Naive thymus-derived CD4-positive, alpha-beta T cell (primary cell): ENCODE data around the gene MKNK1. TPM values are rescaled to one million over a fixed set of nuclear protein-coding genes. Genes with fewer than 3 reads are reported as not detected.

Experiments used
- ATAC-seq: fragments of 150-1000 bp; cut with Tn5 transposase; 2 replicates; pipeline ENCODE4 v1.10.0; 2021; ENCODE audit warnings: mild to moderate bottlenecking, moderate library complexity
- CTCF ChIA-PET: fragments of 350-600 bp; sonication (Branson Sonifier 250); formaldehyde crosslinking; loops from one replicate; lab custom pipeline; 2021; ENCODE audit warnings: antibody characterized with exemption; lab: Charles Lee
- POLR2A ChIA-PET: fragments of 350-600 bp; sonication (Branson Sonifier 250); formaldehyde crosslinking; loops from one replicate; lab custom pipeline; 2021; ENCODE audit warnings: antibody characterized with exemption, inconsistent platforms; lab: Charles Lee
- DNase-seq, 9 donors: peaks; one replicate each; pipeline versions ENCODE4 v3.0.0 to v3.0.0-alpha.2; 2020 to 2022; ENCODE audit warnings: mixed read lengths in 1 of 9
- H3K27ac ChIP-seq: one replicate; pipeline ENCODE4 v1.7.0; 2013; ENCODE audit warnings: mild to moderate bottlenecking, low read depth, low read length, moderate library complexity
- H3K27me3 ChIP-seq, 2 donors: one replicate each; pipeline ENCODE4 v1.7.0; 2013; ENCODE audit warnings: low read length in 2 of 2, mild to moderate bottlenecking in 2 of 2, moderate library complexity in 2 of 2; ENCODE audit not compliant: control insufficient read depth in 2 of 2, insufficient read depth in 2 of 2
- H3K36me3 ChIP-seq, 3 experiments: 1 replicate in 2 of 3; 2 replicates in 1 of 3; pipeline ENCODE4 v1.7.0; 2013; ENCODE audit warnings: low read length in 3 of 3, mild to moderate bottlenecking in 3 of 3, moderate library complexity in 1 of 3; ENCODE audit not compliant: insufficient read depth in 3 of 3, control insufficient read depth in 2 of 3
- H3K4me1 ChIP-seq, 2 donors: one replicate each; pipeline ENCODE4 v1.7.0; 2013; ENCODE audit warnings: low read length in 2 of 2, mild to moderate bottlenecking in 2 of 2, moderate library complexity in 1 of 2; ENCODE audit not compliant: control insufficient read depth in 2 of 2, insufficient read depth in 2 of 2
- H3K4me3 ChIP-seq: 2 replicates; pipeline ENCODE4 v1.7.0; 2013; ENCODE audit warnings: mild to moderate bottlenecking, low read length
- H3K9me3 ChIP-seq, 3 experiments: 1 replicate in 2 of 3; 2 replicates in 1 of 3; pipeline ENCODE4 v1.7.0; 2013; ENCODE audit warnings: low read length in 3 of 3; ENCODE audit not compliant: control insufficient read depth in 2 of 3
- H3K27ac Mint-ChIP-seq, 9 donors: one replicate each; pipeline ENCODE4 v1.8.0; 2020 to 2022; ENCODE audit warnings: mixed read lengths in 9 of 9, mild to moderate bottlenecking in 8 of 9, moderate library complexity in 5 of 9, inconsistent platforms in 2 of 9
- H3K27me3 Mint-ChIP-seq, 5 donors: one replicate each; pipeline ENCODE4 v1.8.0; 2021 to 2022; ENCODE audit warnings: mixed read lengths in 5 of 5, mild to moderate bottlenecking in 1 of 5
- H3K36me3 Mint-ChIP-seq, 5 donors: one replicate each; pipeline ENCODE4 v1.8.0; 2020 to 2022; ENCODE audit warnings: mixed read lengths in 5 of 5, mild to moderate bottlenecking in 3 of 5, inconsistent platforms in 1 of 5
- H3K4me1 Mint-ChIP-seq, 7 donors: one replicate each; pipeline ENCODE4 v1.8.0; 2020 to 2022; ENCODE audit warnings: mixed read lengths in 7 of 7, mild to moderate bottlenecking in 3 of 7, inconsistent platforms in 1 of 7
- H3K4me3 Mint-ChIP-seq, 10 donors: one replicate each; pipeline ENCODE4 v1.8.0; 2020 to 2022; ENCODE audit warnings: mild to moderate bottlenecking in 10 of 10, mixed read lengths in 10 of 10, moderate library complexity in 6 of 10, inconsistent platforms in 2 of 10
- H3K9me3 Mint-ChIP-seq, 11 donors: one replicate each; pipeline ENCODE4 v1.8.0; 2020 to 2022; ENCODE audit warnings: mixed read lengths in 11 of 11, mild to moderate bottlenecking in 4 of 11, inconsistent platforms in 1 of 11, moderate library complexity in 1 of 11
- intact Hi-C, 2 donors: fragments of 100-400 bp; cut with micrococcal nuclease; formaldehyde crosslinking; loops; one replicate each; pipeline ENCODE4 v1.15.1; 2023
- polyA plus RNA-seq, 2 donors: library from polyadenylated mRNA; unstranded; fragments of 300-500 nt; fragmentation: Illumina TruSeq; gene quantifications; one replicate each; pipeline ENCODE4 v1.2.3, GENCODE V29; 2021
- total RNA-seq, 6 experiments: library from RNA in 5 of 6; stranded (reverse) in 5 of 6; gene quantifications; 1 replicate in 5 of 6; 2 replicates in 1 of 6; pipeline ENCODE4 v1.2.3 and lab custom pipeline; 2021 to 2026

MKNK1 gene
- total and polyA plus RNA-seq, 7 experiments from 2014 or later, result 21.9 to 80.1 (median 53.3) TPM

DNA sequence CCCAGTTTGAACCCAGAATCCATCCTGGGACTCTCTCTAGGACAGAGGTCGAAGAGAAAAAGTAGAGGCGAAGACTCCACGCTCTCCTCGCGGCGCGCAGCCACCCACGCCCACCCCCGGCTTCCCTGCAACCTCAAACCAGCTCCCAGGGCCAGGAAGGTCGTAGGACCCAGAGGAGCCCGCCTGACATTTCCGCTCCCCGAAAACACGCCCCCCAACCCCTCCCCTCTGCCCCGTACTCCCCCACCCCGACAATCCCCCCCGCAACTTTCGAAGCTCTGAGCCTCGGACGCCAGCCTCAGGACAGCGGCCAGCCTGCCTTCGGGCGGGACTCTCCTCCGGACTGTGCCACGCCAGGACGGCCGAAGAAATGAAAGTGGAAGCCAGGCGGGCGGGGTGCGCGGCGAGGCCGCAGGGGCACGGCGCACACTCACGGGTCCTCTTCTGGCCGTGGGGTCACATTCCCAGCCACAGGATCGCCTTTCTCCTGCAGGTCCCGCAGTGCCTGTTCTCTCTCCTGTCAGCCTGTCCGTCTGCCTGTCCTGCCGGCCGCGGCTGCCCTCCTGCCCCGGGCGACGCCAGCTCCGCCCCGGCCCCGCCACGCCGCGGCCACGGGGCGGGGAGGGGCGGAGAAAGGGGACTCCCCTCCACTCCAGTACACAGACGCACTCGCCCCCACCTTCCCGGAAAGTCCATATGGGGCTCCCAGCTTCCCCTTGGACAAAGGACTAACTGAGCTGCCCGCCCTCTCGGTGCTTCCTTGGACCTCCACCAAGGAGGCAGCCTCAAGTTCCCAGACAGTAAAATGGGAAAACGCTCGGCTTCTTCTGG is 12.4 kb upstream of the MKNK1 start, which contains the start of gene MOB3C:
TSS of gene MOB3C (minus strand) at position 535 of the 831 bp plus-strand sequence. CDS start 3,490 bp downstream, outside the sequence.
- ATAC-seq (peak; percentile 83), DNase-seq (peak; percentile 41 to 79 (median 62))
- Histone ChIP-seq H3K27ac (peak within 1 kb of the TSS; percentile 94), H3K4me1 (peaks cover 31 to 34% of the 10 kb centered on the region in 2 donors), H3K9me3 (no peaks in the 10 kb centered on the region), H3K4me3 (peak within 1 kb of the TSS; percentile 74), H3K36me3 (peaks cover 0 to 18% (median 0%) of the 10 kb centered on the region in 3 experiments), H3K27me3 (no peaks in the 10 kb centered on the region)
- Mint-ChIP-seq H3K36me3 (peaks cover 0 to 5% (median 0%) of the 10 kb centered on the region in 5 donors), H3K9me3 (peaks cover 0 to 3% (median 0%) of the 10 kb centered on the region in 11 donors), H3K27me3 (no peaks in the 10 kb centered on the region), H3K27ac (peak within 1 kb of the TSS; percentile 88 to 96 (median 93)), H3K4me1 (peaks cover 14 to 68% (median 51%) of the 10 kb centered on the region in 7 donors), H3K4me3 (peak within 1 kb of the TSS; percentile 90 to 96 (median 93))
- ChIA-PET CTCF (interaction anchor here (1.0 to 1.4 kb wide), 3 partner anchors 10 to 16 kb away, joined by 3 to 4 read pairs (median 4); partner anchors contain the start of gene MKNK1), POLR2A (interaction anchor here (0.5 to 6.1 kb wide), 10 partner anchors 10 to 835 kb away, joined by 3 to 110 read pairs (median 4); partner anchors contain the start of genes ATPAF1, EFCAB14, LRRC41 and MKNK1)
- intact Hi-C loops, result loop anchor here (1.0 to 10.0 kb wide), 7 partner anchors 12 to 698 kb away; partner anchors contain the start of genes ATPAF1 (in 2 of the 2), EFCAB14 (in 2 of the 2), MKNK1 (in 2 of the 2) and STIL (in 1 of the 2)

DNA sequence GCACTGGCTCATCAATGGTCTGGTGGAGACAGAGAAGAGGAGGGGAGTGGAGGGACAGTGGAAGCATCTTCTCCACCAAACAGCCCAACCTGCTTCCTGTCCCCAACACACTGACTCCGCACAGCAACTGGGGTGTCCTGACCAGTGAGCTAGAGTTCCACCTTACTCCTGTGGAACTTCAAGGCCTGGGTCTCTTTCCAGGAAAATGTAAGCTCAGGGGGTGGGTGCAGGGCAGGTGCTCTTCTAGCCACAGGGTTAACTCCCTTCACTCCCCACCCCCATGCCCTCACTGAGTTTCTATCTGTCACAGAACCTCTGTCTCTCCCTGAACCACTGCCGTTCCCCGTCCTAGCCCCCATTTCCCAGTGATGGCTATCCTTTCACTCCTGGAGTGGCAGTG is 11.7 kb upstream of the MKNK1 start:
- POLR2A ChIA-PET, result interaction anchor here (0.7 to 6.1 kb wide), 8 partner anchors 9 to 312 kb away, joined by 3 to 110 read pairs (median 4); partner anchors contain the start of genes ATPAF1, EFCAB14, LRRC41 and MKNK1
- H3K27me3 ChIP-seq, result no peaks in the 10 kb centered on the region
- Mint-ChIP-seq H3K9me3 (peaks cover 0 to 1% (median 0%) of the 10 kb centered on the region in 11 donors), H3K4me1 (peaks cover 22 to 76% (median 58%) of the 10 kb centered on the region in 7 donors), H3K27me3 (no peaks in the 10 kb centered on the region), H3K27ac (peak overlapping the region; percentile 78 to 96 (median 88)), H3K4me3 (peak overlapping the region; percentile 85 to 96 (median 92)), H3K36me3 (peaks cover 0 to 9% (median 4%) of the 10 kb centered on the region in 5 donors)
- DNase-seq (no peak), ATAC-seq (no peak)
- intact Hi-C loops, result loop anchor here (1.0 to 10.0 kb wide), 7 partner anchors 11 to 699 kb away; partner anchors contain the start of genes ATPAF1 (in 2 of the 2), EFCAB14 (in 2 of the 2), MKNK1 (in 2 of the 2) and STIL (in 1 of the 2)
- H3K4me3 ChIP-seq, result peak overlapping the region; percentile 74
- no peaks in the 10 kb centered on the region for H3K9me3 ChIP-seq
- CTCF ChIA-PET, result interaction anchor here (1.0 to 1.4 kb wide), 2 partner anchors 10 to 12 kb away, joined by 3 to 4 read pairs; partner anchors contain the start of gene MKNK1
- peaks cover 0 to 25% (median 0%) of the 10 kb centered on the region in 3 experiments for H3K36me3 ChIP-seq
- H3K4me1 ChIP-seq, result peaks cover 31 to 37% of the 10 kb centered on the region in 2 donors
- H3K27ac ChIP-seq, result peak overlapping the region; percentile 94

DNA sequence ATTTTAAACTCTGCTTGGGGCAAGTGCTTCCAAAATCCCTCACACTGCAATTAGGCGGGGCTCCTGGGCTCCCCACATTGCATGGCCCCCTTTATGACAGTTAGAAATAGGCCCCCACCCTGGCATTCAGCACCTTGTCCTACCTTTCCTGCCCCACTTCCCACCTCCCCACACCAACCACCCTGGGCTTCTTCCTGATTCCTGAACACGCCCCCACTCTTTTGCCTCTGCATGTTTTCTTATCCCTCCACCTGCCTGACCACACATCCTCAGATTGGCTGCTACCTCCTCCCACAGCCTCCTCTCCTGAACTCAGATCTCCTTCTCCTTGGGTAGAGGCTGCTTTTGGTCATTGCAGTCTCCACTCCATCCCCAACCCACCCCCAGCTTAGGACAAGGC is 11.0 kb upstream of the MKNK1 start:
- peaks cover 22 to 78% (median 61%) of the 10 kb centered on the region in 7 donors for H3K4me1 Mint-ChIP-seq
- no peak for DNase-seq

DNA sequence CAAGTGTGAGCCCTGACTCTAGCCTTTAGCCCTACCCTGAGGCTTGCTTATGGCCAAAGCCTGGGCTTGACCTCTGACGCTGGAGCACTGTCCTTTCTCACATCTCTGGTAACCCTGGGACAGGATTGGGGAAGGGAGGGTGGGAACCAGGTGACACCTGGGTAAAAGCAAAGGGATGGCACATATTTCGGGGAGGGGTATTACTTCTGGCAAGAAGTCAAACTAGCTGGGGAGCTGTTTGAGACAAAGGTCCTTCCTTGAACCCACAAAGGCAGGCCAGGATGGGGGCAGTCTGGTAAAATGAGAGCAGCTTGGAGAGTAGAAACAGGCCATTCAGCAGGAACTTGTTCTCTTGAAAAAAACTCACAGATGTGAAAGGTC is 10.5 kb upstream of the MKNK1 start:
- H3K4me1 Mint-ChIP-seq, result peaks cover 22 to 77% (median 65%) of the 10 kb centered on the region in 7 donors
- peaks cover 0 to 20% (median 9%) of the 10 kb centered on the region in 5 donors for H3K36me3 Mint-ChIP-seq
- Histone ChIP-seq H3K36me3 (peaks cover 0 to 31% (median 5%) of the 10 kb centered on the region in 3 experiments), H3K27ac (peak overlapping the region; percentile 18), H3K27me3 (no peaks in the 10 kb centered on the region), H3K9me3 (no peaks in the 10 kb centered on the region), H3K4me3 (no peak overlapping the region), H3K4me1 (peaks cover 31 to 37% of the 10 kb centered on the region in 2 donors)
- H3K4me3 Mint-ChIP-seq, result peak overlapping the region; percentile 33 to 96 (median 92)
- ChIA-PET POLR2A (interaction anchor here (1.0 to 6.1 kb wide), 3 partner anchors 10 to 105 kb away, joined by 3 to 110 read pairs (median 4); partner anchors contain the start of genes EFCAB14 and MKNK1), CTCF (interaction anchor here (0.6 to 2.1 kb wide), 3 partner anchors 10 to 111 kb away, joined by 4 to 6 read pairs (median 5); partner anchors contain the start of gene MKNK1)
- ATAC-seq, result no peak
- intact Hi-C loops, result loop anchor here in 1 of 2 donors (10.0 kb wide), 1 partner anchor 700 kb away; the partner anchor contains the start of gene STIL
- peak overlapping the region in 5 of 9 donors; percentile 49 to 96 (median 65) for H3K27ac Mint-ChIP-seq
- peaks cover 0 to 1% (median 0%) of the 10 kb centered on the region in 11 donors for H3K9me3 Mint-ChIP-seq
- DNase-seq, result no peak
- H3K27me3 Mint-ChIP-seq, result no peaks in the 10 kb centered on the region

More for the DNA sequence above, 11.0 kb upstream of the MKNK1 start:
- POLR2A ChIA-PET, result interaction anchor here (1.1 to 6.1 kb wide), 3 partner anchors 8 to 106 kb away, joined by 4 to 110 read pairs (median 4); partner anchors contain the start of gene MKNK1
- Histone ChIP-seq H3K9me3 (no peaks in the 10 kb centered on the region), H3K4me3 (peak overlapping the region; percentile 74), H3K27ac (peak overlapping the region; percentile 18), H3K36me3 (peaks cover 0 to 26% (median under 1%) of the 10 kb centered on the region in 3 experiments), H3K4me1 (peaks cover 31 to 37% of the 10 kb centered on the region in 2 donors), H3K27me3 (no peaks in the 10 kb centered on the region)
- CTCF ChIA-PET, result interaction anchor here (0.6 to 2.1 kb wide), 2 partner anchors 11 to 16 kb away, joined by 4 to 6 read pairs; partner anchors contain the start of gene MKNK1
- ATAC-seq, result no peak
- H3K4me3 Mint-ChIP-seq, result peak overlapping the region; percentile 85 to 96 (median 92)
- peaks cover 0 to 15% (median 5%) of the 10 kb centered on the region in 5 donors for H3K36me3 Mint-ChIP-seq
- H3K27ac Mint-ChIP-seq, result peak overlapping the region; percentile 78 to 96 (median 87)
- H3K27me3 Mint-ChIP-seq, result no peaks in the 10 kb centered on the region
- peaks cover 0 to 1% (median 0%) of the 10 kb centered on the region in 11 donors for H3K9me3 Mint-ChIP-seq
- intact Hi-C loops, result loop anchor here (5.0 to 10.0 kb wide), 3 partner anchors 33 to 700 kb away; partner anchors contain the start of genes ATPAF1 (in 1 of the 2) and STIL (in 1 of the 2)

DNA sequence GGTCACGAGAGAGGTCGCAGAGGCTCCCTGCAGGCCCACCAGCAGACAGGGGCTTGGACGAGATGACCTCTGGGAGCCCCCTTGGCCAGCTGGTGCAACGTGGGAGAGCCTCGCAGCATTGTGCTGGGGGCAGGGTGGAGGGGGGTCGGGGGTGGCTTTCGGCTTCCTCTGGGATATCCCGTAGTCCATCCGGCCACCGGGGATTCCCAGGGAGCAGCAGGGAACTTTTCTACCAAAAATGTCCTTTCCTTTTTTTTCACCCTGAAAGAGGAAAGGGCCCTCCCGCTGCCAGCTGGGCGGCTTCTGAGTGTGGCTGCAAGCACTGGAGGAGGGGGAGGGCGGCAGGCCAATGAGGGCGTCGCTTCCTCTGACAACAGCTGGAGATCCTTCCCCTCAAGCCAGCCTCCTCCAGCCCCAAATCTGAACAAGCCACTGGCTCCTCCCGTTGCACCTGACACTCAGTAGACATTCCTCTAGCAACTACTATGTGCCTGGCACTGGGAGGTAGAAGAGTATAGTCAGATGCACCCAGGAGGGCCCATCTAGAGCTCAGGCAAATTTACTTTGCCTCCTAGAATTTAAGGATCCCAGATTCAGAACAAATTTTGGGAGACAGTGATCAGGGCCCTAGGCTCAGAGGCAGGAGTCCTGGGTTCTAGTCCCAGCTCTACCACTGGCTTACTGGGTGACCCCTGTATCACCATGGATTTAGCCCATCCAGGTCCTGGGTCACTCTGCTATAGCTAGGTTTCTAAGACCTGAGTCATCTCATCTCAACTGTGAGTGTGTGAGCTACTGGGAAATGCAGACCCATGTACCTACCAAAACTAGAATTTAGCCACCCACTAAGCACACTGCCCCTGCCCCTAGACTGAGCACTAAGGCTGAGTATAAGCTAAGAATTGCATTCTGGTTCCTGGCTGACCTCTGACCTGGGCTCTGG is 9.9 kb upstream of the MKNK1 start:
- Mint-ChIP-seq H3K27ac (peak overlapping the region in 7 of 9 donors; percentile 49 to 96 (median 65)), H3K4me3 (peak overlapping the region; percentile 33 to 96 (median 92)), H3K27me3 (no peaks in the 10 kb centered on the region), H3K4me1 (peaks cover 22 to 75% (median 66%) of the 10 kb centered on the region in 7 donors), H3K36me3 (peaks cover 3 to 25% (median 13%) of the 10 kb centered on the region in 5 donors), H3K9me3 (peaks cover 0 to 1% (median 0%) of the 10 kb centered on the region in 11 donors)
- H3K4me1 ChIP-seq, result peaks cover 31 to 37% of the 10 kb centered on the region in 2 donors
- ChIA-PET POLR2A (interaction anchor here (1.0 to 6.1 kb wide), 3 partner anchors 9 to 105 kb away, joined by 3 to 110 read pairs (median 4); partner anchors contain the start of genes EFCAB14 and MKNK1), CTCF (interaction anchor here (1.5 to 2.1 kb wide), 2 partner anchors 10 to 112 kb away, joined by 5 to 6 read pairs; partner anchors contain the start of gene MKNK1)
- no peaks in the 10 kb centered on the region for H3K27me3 ChIP-seq
- intact Hi-C loops, result loop anchor here in 1 of 2 donors (10.0 kb wide), 1 partner anchor 701 kb away; the partner anchor contains the start of gene STIL
- peak overlapping the region; percentile 44 for H3K27ac ChIP-seq
- DNase-seq (peak in 8 of 9 donors; percentile 21 to 38 (median 32)), ATAC-seq (peak; percentile 62)
- H3K9me3 ChIP-seq, result no peaks in the 10 kb centered on the region
- H3K4me3 ChIP-seq, result no peak overlapping the region
- peaks cover 0 to 38% (median 9%) of the 10 kb centered on the region in 3 experiments for H3K36me3 ChIP-seq
